Measurements from ENCODE around the gene CBR1. TPM values are rescaled to one million over a fixed set of nuclear protein-coding genes. Genes with fewer than 3 reads are reported as not detected.

The CBR1 gene
- total RNA-seq, 1 experiment from 2014 or later: 27.8 TPM

- CTCF ChIA-PET: no interaction called here
- POLR2A ChIA-PET: interaction anchor here (0.6 kb wide), 1 partner anchor 1912 kb away, joined by 5 read pairs; no protein-coding TSS in a partner anchor
Observed at GRCh38 chr21:36040389-36040788, 29.4 kb upstream of the CBR1 start.

GRCh38 chr21:36041910-36042309 is 27.9 kb upstream of the CBR1 start:
- H3K4me3 ChIP-seq (ENCODE audit: low read depth in 2 of 2, low read length in 2 of 2): no peak overlapping the region
- H3K4me1 ChIP-seq (ENCODE audit: control insufficient read depth, insufficient read depth, low read length): no peaks in the 10 kb centered on the region
- ATAC-seq: no peak
- H3K27ac ChIP-seq (ENCODE audit: low read length): no peak overlapping the region
- in situ Hi-C loops (cut with HindIII; ENCODE audit: low pct_unique_long_range_greater_than_20kb, low sequenced_read_pairs) (no loop called here), intact Hi-C loops (cut with micrococcal nuclease; ENCODE audit: unreplicated experiment) (no loop called here)
- TF ChIP-seq POLR2AphosphoS5 (IDR thresholded peaks at IDR 0.05; ENCODE audit: low read depth, low read length) (no peak), CTCF (IDR thresholded peaks at IDR 0.05) (no peak), TCF7L2 (IDR thresholded peaks at IDR 0.05; ENCODE audit: low read depth, low read length) (no peak), SIN3A (IDR thresholded peaks at IDR 0.05; ENCODE audit: borderline replicate concordance, insufficient read depth, low read depth, low read length) (no peak), REST (IDR thresholded peaks at IDR 0.05; ENCODE audit: insufficient read depth in 1 of 2, low read depth in 2 of 2, low read length in 1 of 2) (no peak)
- peaks cover 5% of the 10 kb centered on the region for H3K36me3 ChIP-seq (ENCODE audit: control insufficient read depth, insufficient read depth, low read length)
- H3K27me3 ChIP-seq (ENCODE audit: control insufficient read depth, insufficient read depth, low read length): no peaks in the 10 kb centered on the region
- ChIA-PET CTCF (no interaction called here), POLR2A (no interaction called here)
- no TSS peak for BruUV-seq (replicated peaks)
- no peaks in the 10 kb centered on the region for H3K9me3 ChIP-seq (ENCODE audit: control insufficient read depth, insufficient read depth, low read depth, low read length)
- DNase-seq (ENCODE audit: low read depth, low spot score): no peak

More at GRCh38 chr21:36040389-36040788, 29.4 kb upstream of the CBR1 start:
- Histone ChIP-seq H3K4me3 (ENCODE audit: low read depth in 2 of 2, low read length in 2 of 2) (no peak overlapping the region), H3K36me3 (ENCODE audit: control insufficient read depth, insufficient read depth, low read length) (peaks cover 5% of the 10 kb centered on the region), H3K27me3 (ENCODE audit: control insufficient read depth, insufficient read depth, low read length) (no peaks in the 10 kb centered on the region), H3K4me1 (ENCODE audit: control insufficient read depth, insufficient read depth, low read length) (no peaks in the 10 kb centered on the region), H3K27ac (ENCODE audit: low read length) (no peak overlapping the region), H3K9me3 (ENCODE audit: control insufficient read depth, insufficient read depth, low read depth, low read length) (no peaks in the 10 kb centered on the region)
- in situ Hi-C loops (cut with HindIII; ENCODE audit: low pct_unique_long_range_greater_than_20kb, low sequenced_read_pairs): no loop called here
- no peak for DNase-seq (ENCODE audit: low read depth, low spot score)
- intact Hi-C loops (cut with micrococcal nuclease; ENCODE audit: unreplicated experiment): no loop called here
- no peak for TF ChIP-seq TCF7L2 (IDR thresholded peaks at IDR 0.05; ENCODE audit: low read depth, low read length)
- TF ChIP-seq SIN3A (IDR thresholded peaks at IDR 0.05; ENCODE audit: borderline replicate concordance, insufficient read depth, low read depth, low read length): no peak
- TF ChIP-seq CTCF (IDR thresholded peaks at IDR 0.05): no peak
- no peak for TF ChIP-seq POLR2AphosphoS5 (IDR thresholded peaks at IDR 0.05; ENCODE audit: low read depth, low read length)
- no peak for TF ChIP-seq REST (IDR thresholded peaks at IDR 0.05; ENCODE audit: insufficient read depth in 1 of 2, low read depth in 2 of 2, low read length in 1 of 2)
- BruUV-seq (replicated peaks): no TSS peak
- no peak for ATAC-seq

All from Panc1 (cell line).